HepG2 (cell line): ENCODE results near the gene C20orf96. TPM values are rescaled to one million over a fixed set of nuclear protein-coding genes. Genes with fewer than 3 reads are reported as not detected.

ENCODE experiments used
- DMAP1 ChIP-seq: IDR thresholded peaks from 2 replicates; pipeline ENCODE4 v1.6.1; 2016
- DNMT3B ChIP-seq: conservative IDR thresholded peaks from 2 replicates; pipeline ENCODE4 v1.6.1; 2016; ENCODE audit warnings: missing biosample characterization, control low read depth
- FIP1L1 ChIP-seq: fragments of 200-400 bp; formaldehyde crosslinking; IDR thresholded peaks from 2 replicates; pipeline ENCODE4 v1.6.1; 2018; ENCODE audit warnings: low read depth, mild to moderate bottlenecking, low read length, moderate library complexity, borderline replicate concordance; ENCODE audit not compliant: insufficient read depth
- JUND ChIP-seq: sonication (generic); formaldehyde crosslinking; IDR thresholded peaks from 2 replicates; pipeline ENCODE4 v1.8.0; 2022; ENCODE audit warnings: mild to moderate bottlenecking, missing genetic modification reagents
- NFKBIZ ChIP-seq: IDR thresholded peaks from 2 replicates; pipeline ENCODE4 v1.6.1; 2018; ENCODE audit warnings: missing genetic modification reagents, missing compliant biosample characterization
- NR3C1 ChIP-seq: sonication (generic); formaldehyde crosslinking; IDR thresholded peaks from 2 replicates; pipeline ENCODE4 v1.4.0; 2020; ENCODE audit warnings: missing genetic modification reagents
- SRY ChIP-seq: sonication (generic); formaldehyde crosslinking; IDR thresholded peaks from 2 replicates; pipeline ENCODE4 v1.8.0; 2022; ENCODE audit warnings: mild to moderate bottlenecking, missing genetic modification reagents
- TEAD2 ChIP-seq: sonication (generic); formaldehyde crosslinking; IDR thresholded peaks from 2 replicates; pipeline ENCODE4 v1.9.0; 2021; ENCODE audit warnings: missing genetic modification reagents
- TOPORS ChIP-seq: sonication (generic); formaldehyde crosslinking; IDR thresholded peaks from 2 replicates; pipeline ENCODE4 v1.8.0; 2023; ENCODE audit warnings: mild to moderate bottlenecking, missing genetic modification reagents
- ZFAT ChIP-seq: sonication (generic); formaldehyde crosslinking; conservative IDR thresholded peaks from 2 replicates; pipeline ENCODE4 v1.8.1; 2023; ENCODE audit warnings: missing genetic modification reagents, inconsistent platforms
- ZNF121 ChIP-seq: sonication (generic); formaldehyde crosslinking; IDR thresholded peaks from 2 replicates; pipeline ENCODE4 v1.5.0; 2020; ENCODE audit warnings: mild to moderate bottlenecking, missing genetic modification reagents
- ZNF709 ChIP-seq: sonication (generic); formaldehyde crosslinking; IDR thresholded peaks from 2 replicates; pipeline ENCODE4 v1.5.0; 2020; ENCODE audit warnings: mild to moderate bottlenecking, missing genetic modification reagents
- polyA plus RNA-seq, 8 experiments: library from polyadenylated mRNA; depleted of rRNA in 3 of 8; stranded (reverse) in 7 of 8; unstranded in 1 of 8; fragments of >200 nt; fragmentation: Illumina TruSeq in 4 of 8; extraction: Trizol in 4 of 8; gene quantifications; 2 replicates each; pipeline versions ENCODE4 v1.2.1 to v1.2.3, GENCODE V29; 2011 to 2016; ENCODE audit warnings: low read depth in 4 of 8, missing spikeins in 1 of 8, mixed read lengths in 1 of 8; ENCODE audit not compliant: insufficient read depth in 1 of 8
- total RNA-seq, 5 experiments: library from RNA; depleted of rRNA; stranded (reverse); fragments of >200 nt; fragmentation: Illumina TruSeq; extraction: Trizol; gene quantifications; 2 replicates each; pipeline ENCODE4 v1.2.3, GENCODE V29; 2016; ENCODE audit warnings: low read depth in 1 of 5
- TF ChIP-seq, protein P1 (sequence below): sonication (generic); formaldehyde crosslinking; IDR thresholded peaks from 2 replicates; pipeline ENCODE4 v1.4.0; 2020; ENCODE audit warnings: missing genetic modification reagents, low read depth, mild to moderate bottlenecking, borderline replicate concordance
- TF ChIP-seq, protein P2 (sequence below): sonication (generic); formaldehyde crosslinking; IDR thresholded peaks from 2 replicates; pipeline ENCODE4 v1.9.0; 2021; ENCODE audit warnings: missing genetic modification reagents, borderline replicate concordance
- TF ChIP-seq, protein P3 (sequence below): sonication (generic); formaldehyde crosslinking; IDR thresholded peaks from 2 replicates; pipeline ENCODE4 v1.8.1; 2023; ENCODE audit warnings: missing genetic modification reagents, inconsistent platforms, borderline replicate concordance
- TF ChIP-seq, protein P4 (sequence below): fragments of 450-650 bp; IDR thresholded peaks from 2 replicates; pipeline ENCODE4 v1.6.1; 2017
- TF ChIP-seq, protein P5 (sequence below): sonication (generic); formaldehyde crosslinking; conservative IDR thresholded peaks from 2 replicates; pipeline ENCODE4 v1.8.0; 2022; ENCODE audit warnings: mild to moderate bottlenecking, moderate library complexity, missing genetic modification reagents
- TF ChIP-seq, protein P6 (sequence below): sonication (generic); formaldehyde crosslinking; IDR thresholded peaks from 2 replicates; pipeline ENCODE4 v1.5.1; 2020; ENCODE audit warnings: missing genetic modification reagents, mild to moderate bottlenecking, borderline replicate concordance

C20orf96 gene
- total and polyA plus RNA-seq, 2 of the 13 experiments (the other 11 are each of a cell fraction or from before 2014, with no cell fraction given) = 3.8 to 20.6 TPM

DNA sequence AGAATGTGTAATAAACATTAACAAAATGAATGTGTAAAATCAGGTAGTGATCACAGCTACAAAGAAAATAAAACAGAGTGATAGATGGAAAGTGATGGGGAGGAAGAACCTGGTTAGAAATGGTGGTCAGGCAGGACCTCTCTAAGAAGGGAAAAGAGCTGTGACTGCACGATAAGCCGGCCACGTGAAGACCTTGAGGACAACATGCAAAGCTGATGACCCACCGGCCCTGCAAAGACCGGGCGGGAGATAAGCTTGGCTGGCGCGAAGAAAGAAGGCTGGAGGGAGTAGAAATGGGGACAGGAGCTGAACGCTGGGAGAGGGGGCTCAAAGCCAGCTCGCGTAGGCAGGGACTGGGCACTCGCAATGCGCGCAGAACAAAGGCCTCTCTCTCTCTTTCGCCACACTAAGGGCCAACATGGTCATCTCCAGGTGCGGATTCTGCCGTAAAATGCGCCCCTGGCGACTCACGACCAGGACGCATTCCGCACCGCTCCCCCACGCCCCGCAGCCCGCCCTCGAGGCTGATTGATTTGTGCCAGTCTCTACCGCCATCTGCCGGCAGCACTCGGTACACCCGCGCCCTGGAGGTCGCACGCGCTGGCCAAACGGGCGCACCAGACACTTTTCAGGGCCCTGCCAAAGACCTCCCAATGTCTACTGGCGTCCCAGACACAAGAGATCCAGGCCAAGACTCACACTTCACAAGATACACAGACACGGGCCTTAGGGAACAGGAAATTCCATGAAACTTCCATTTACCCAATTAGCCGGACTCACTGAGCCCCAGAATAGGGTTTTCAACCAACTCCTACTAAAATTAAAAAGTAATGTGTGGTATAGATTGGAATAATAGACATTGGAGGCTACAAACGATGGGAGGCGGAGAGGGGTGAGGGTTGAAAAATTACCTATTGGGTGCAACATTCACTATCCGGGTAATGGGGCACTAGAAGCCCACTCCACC, 23.7 kb downstream of the C20orf96 start (continued):
- TF ChIP-seq, protein P1, sequence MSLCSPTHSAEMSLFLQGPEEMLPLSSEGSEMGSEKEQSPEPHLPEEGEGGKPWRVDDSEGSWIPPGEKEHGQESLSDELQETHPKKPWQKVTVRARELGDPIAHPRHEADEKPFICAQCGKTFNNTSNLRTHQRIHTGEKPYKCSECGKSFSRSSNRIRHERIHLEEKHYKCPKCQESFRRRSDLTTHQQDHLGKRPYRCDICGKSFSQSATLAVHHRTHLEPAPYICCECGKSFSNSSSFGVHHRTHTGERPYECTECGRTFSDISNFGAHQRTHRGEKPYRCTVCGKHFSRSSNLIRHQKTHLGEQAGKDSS = peak; percentile 96; the same call in 1 of the 2 replicates
- TF ChIP-seq NFKBIZ (CRISPR knock-in tag) (peak; percentile 63; the same call in 1 of the 2 replicates), NR3C1 (0 out of 2 replicates have a peak, but pooled peaks have one; percentile 70), ZNF709 (peak; percentile 99), DMAP1 (peak; percentile 95), TEAD2 (CRISPR knock-in tag) (peak; percentile 93), ZFAT (no peak; the same call in 1 of the 2 replicates), JUND (CRISPR knock-in tag) (peak; percentile 80), FIP1L1 (peak; percentile 85; the same call in 1 of the 2 replicates), TOPORS (CRISPR knock-in tag) (peak; percentile 97), DNMT3B (CRISPR knock-in tag) (peak; percentile 90), ZNF121 (CRISPR knock-in tag) (no peak), SRY (peak; percentile 97)
- TF ChIP-seq, protein P2, sequence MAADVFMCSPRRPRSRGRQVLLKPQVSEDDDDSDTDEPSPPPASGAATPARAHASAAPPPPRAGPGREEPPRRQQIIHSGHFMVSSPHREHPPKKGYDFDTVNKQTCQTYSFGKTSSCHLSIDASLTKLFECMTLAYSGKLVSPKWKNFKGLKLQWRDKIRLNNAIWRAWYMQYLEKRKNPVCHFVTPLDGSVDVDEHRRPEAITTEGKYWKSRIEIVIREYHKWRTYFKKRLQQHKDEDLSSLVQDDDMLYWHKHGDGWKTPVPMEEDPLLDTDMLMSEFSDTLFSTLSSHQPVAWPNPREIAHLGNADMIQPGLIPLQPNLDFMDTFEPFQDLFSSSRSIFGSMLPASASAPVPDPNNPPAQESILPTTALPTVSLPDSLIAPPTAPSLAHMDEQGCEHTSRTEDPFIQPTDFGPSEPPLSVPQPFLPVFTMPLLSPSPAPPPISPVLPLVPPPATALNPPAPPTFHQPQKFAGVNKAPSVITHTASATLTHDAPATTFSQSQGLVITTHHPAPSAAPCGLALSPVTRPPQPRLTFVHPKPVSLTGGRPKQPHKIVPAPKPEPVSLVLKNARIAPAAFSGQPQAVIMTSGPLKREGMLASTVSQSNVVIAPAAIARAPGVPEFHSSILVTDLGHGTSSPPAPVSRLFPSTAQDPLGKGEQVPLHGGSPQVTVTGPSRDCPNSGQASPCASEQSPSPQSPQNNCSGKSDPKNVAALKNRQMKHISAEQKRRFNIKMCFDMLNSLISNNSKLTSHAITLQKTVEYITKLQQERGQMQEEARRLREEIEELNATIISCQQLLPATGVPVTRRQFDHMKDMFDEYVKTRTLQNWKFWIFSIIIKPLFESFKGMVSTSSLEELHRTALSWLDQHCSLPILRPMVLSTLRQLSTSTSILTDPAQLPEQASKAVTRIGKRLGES (CRISPR knock-in tag) = peak; percentile 83; the same call in 1 of the 2 replicates
- TF ChIP-seq, protein P3, sequence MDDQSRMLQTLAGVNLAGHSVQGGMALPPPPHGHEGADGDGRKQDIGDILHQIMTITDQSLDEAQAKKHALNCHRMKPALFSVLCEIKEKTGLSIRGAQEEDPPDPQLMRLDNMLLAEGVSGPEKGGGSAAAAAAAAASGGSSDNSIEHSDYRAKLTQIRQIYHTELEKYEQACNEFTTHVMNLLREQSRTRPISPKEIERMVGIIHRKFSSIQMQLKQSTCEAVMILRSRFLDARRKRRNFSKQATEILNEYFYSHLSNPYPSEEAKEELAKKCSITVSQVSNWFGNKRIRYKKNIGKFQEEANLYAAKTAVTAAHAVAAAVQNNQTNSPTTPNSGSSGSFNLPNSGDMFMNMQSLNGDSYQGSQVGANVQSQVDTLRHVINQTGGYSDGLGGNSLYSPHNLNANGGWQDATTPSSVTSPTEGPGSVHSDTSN = peak; percentile 57; the same call in 1 of the 2 replicates
- TF ChIP-seq, protein P4, sequence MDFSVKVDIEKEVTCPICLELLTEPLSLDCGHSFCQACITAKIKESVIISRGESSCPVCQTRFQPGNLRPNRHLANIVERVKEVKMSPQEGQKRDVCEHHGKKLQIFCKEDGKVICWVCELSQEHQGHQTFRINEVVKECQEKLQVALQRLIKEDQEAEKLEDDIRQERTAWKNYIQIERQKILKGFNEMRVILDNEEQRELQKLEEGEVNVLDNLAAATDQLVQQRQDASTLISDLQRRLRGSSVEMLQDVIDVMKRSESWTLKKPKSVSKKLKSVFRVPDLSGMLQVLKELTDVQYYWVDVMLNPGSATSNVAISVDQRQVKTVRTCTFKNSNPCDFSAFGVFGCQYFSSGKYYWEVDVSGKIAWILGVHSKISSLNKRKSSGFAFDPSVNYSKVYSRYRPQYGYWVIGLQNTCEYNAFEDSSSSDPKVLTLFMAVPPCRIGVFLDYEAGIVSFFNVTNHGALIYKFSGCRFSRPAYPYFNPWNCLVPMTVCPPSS = no peak
- TF ChIP-seq, protein P5, sequence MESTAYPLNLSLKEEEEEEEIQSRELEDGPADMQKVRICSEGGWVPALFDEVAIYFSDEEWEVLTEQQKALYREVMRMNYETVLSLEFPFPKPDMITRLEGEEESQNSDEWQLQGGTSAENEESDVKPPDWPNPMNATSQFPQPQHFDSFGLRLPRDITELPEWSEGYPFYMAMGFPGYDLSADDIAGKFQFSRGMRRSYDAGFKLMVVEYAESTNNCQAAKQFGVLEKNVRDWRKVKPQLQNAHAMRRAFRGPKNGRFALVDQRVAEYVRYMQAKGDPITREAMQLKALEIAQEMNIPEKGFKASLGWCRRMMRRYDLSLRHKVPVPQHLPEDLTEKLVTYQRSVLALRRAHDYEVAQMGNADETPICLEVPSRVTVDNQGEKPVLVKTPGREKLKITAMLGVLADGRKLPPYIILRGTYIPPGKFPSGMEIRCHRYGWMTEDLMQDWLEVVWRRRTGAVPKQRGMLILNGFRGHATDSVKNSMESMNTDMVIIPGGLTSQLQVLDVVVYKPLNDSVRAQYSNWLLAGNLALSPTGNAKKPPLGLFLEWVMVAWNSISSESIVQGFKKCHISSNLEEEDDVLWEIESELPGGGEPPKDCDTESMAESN (CRISPR knock-in tag) = peak; percentile 94
- TF ChIP-seq, protein P6, sequence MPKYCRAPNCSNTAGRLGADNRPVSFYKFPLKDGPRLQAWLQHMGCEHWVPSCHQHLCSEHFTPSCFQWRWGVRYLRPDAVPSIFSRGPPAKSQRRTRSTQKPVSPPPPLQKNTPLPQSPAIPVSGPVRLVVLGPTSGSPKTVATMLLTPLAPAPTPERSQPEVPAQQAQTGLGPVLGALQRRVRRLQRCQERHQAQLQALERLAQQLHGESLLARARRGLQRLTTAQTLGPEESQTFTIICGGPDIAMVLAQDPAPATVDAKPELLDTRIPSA (CRISPR knock-in tag) = peak; percentile 79; the same call in 1 of the 2 replicates
